ENCODE measurements around the gene KRTAP4-3. TPM values are rescaled to one million over a fixed set of nuclear protein-coding genes. Genes with fewer than 3 reads are reported as not detected.

KRTAP4-3 gene
- polyA plus RNA-seq, 3 donors: not detected

- Mint-ChIP-seq H3K4me1 (peaks cover 19% of the 10 kb centered on the region), H3K36me3 (no peaks in the 10 kb centered on the region), H3K9me3 (peaks cover 0 to 2% (median 0%) of the 10 kb centered on the region in 7 donors), H3K27ac (no peak overlapping the region), H3K27me3 (ENCODE audit: low read depth in 3 of 3) (peaks cover 0 to 6% (median 3%) of the 10 kb centered on the region in 3 donors), H3K4me3 (no peak overlapping the region)
- no peak overlapping the region for H3K27ac ChIP-seq (ENCODE audit: low read depth in 1 of 2, low read length in 2 of 2)
- no peaks in the 10 kb centered on the region for H3K27me3 ChIP-seq (ENCODE audit: control insufficient read depth in 2 of 2, insufficient read depth in 2 of 2, low read length in 2 of 2)
- peaks cover 0 to 10% of the 10 kb centered on the region in 2 donors for H3K4me1 ChIP-seq (ENCODE audit: control insufficient read depth in 1 of 2, insufficient read depth in 2 of 2, low read length in 2 of 2)
- no peak overlapping the region for H3K4me3 ChIP-seq (replicated peaks in 1 of 3; ENCODE audit: low read depth in 2 of 3, low read length in 3 of 3)
- H3K79me2 ChIP-seq (ENCODE audit: insufficient read depth, low read length): no peaks in the 10 kb centered on the region
- no peaks in the 10 kb centered on the region for H3K36me3 ChIP-seq (replicated peaks in 1 of 2; ENCODE audit: control insufficient read depth in 1 of 2, insufficient read depth in 2 of 2, low read length in 2 of 2)
- no peaks in the 10 kb centered on the region for H3K9me3 ChIP-seq (replicated peaks in 1 of 2; ENCODE audit: control insufficient read depth in 1 of 2, insufficient read depth in 1 of 2, low read length in 2 of 2)
- DNase-seq: no peak
- H4K20me1 ChIP-seq (ENCODE audit: insufficient read depth, low read length): no peaks in the 10 kb centered on the region
- H2AFZ ChIP-seq (ENCODE audit: insufficient read depth, low read depth, low read length, poor library complexity, severe bottlenecking): no peak overlapping the region
- TF ChIP-seq CTCF (IDR thresholded peaks at IDR 0.05): no peak
- 100% methylated on average over 1 of the region's 3 CpGs for WGBS (ENCODE audit: insufficient coverage)
- intact Hi-C loops (cut with micrococcal nuclease): no loop called here
- no peak overlapping the region for H3K9ac ChIP-seq (ENCODE audit: insufficient read depth, low read length, poor library complexity, severe bottlenecking)
- no peak overlapping the region for H3K4me2 ChIP-seq (replicated peaks; ENCODE audit: extremely low read depth, low read length, poor library complexity, severe bottlenecking)
Measured at GRCh38 chr17:41176744-41177387, 8.8 kb upstream of the KRTAP4-3 start.

GRCh38 chr17:41171886-41172285 is 3.9 kb upstream of the KRTAP4-3 start:
- H3K27me3 Mint-ChIP-seq (ENCODE audit: low read depth in 3 of 3): peaks cover 0 to 7% (median 2%) of the 10 kb centered on the region in 3 donors
- intact Hi-C loops (cut with micrococcal nuclease): no loop called here
- H3K27ac Mint-ChIP-seq: no peak overlapping the region
- H4K20me1 ChIP-seq (ENCODE audit: insufficient read depth, low read length): no peaks in the 10 kb centered on the region
- H3K9me3 ChIP-seq (replicated peaks in 1 of 2; ENCODE audit: control insufficient read depth in 1 of 2, insufficient read depth in 1 of 2, low read length in 2 of 2): no peaks in the 10 kb centered on the region
- H2AFZ ChIP-seq (ENCODE audit: insufficient read depth, low read depth, low read length, poor library complexity, severe bottlenecking): no peak overlapping the region
- H3K4me1 ChIP-seq (ENCODE audit: control insufficient read depth in 1 of 2, insufficient read depth in 2 of 2, low read length in 2 of 2): peaks cover 0 to 8% of the 10 kb centered on the region in 2 donors
- H3K4me2 ChIP-seq (replicated peaks; ENCODE audit: extremely low read depth, low read length, poor library complexity, severe bottlenecking): no peak overlapping the region
- no peak overlapping the region for H3K27ac ChIP-seq (ENCODE audit: low read depth in 1 of 2, low read length in 2 of 2)
- H3K27me3 ChIP-seq (ENCODE audit: control insufficient read depth in 2 of 2, insufficient read depth in 2 of 2, low read length in 2 of 2): no peaks in the 10 kb centered on the region
- H3K4me3 ChIP-seq (replicated peaks in 1 of 3; ENCODE audit: low read depth in 2 of 3, low read length in 3 of 3): no peak overlapping the region
- H3K9ac ChIP-seq (ENCODE audit: insufficient read depth, low read length, poor library complexity, severe bottlenecking): no peak overlapping the region
- DNase-seq: no peak
- H3K36me3 ChIP-seq (replicated peaks in 1 of 2; ENCODE audit: control insufficient read depth in 1 of 2, insufficient read depth in 2 of 2, low read length in 2 of 2): no peaks in the 10 kb centered on the region
- no CpG with 5 or more reads among the region's 2 CpGs for WGBS (ENCODE audit: insufficient coverage)
- peaks cover 0 to 2% (median 0%) of the 10 kb centered on the region in 7 donors for H3K9me3 Mint-ChIP-seq
- no peak for TF ChIP-seq CTCF (IDR thresholded peaks at IDR 0.05)
- no peaks in the 10 kb centered on the region for H3K36me3 Mint-ChIP-seq
- peaks cover 17% of the 10 kb centered on the region for H3K4me1 Mint-ChIP-seq
- H3K4me3 Mint-ChIP-seq: no peak overlapping the region
- no peaks in the 10 kb centered on the region for H3K79me2 ChIP-seq (ENCODE audit: insufficient read depth, low read length)

Data from CD14-positive monocyte (primary cell).